Natural killer cell (primary cell): ENCODE results near the gene AKIRIN2. TPM values are rescaled to one million over a fixed set of nuclear protein-coding genes. Genes with fewer than 3 reads are reported as not detected.

Experiments
- ATAC-seq, 3 donors: fragments of 150-1000 bp in 2 of 3; fragments of 200-7000 bp in 1 of 3; cut with Tn5 transposase; 1 replicate in 1 of 3; 2 replicates in 2 of 3; pipeline ENCODE4 v1.10.0; 2021; ENCODE audit warnings: mild to moderate bottlenecking in 2 of 3, moderate library complexity in 2 of 3
- DNase-seq, 2 donors: peaks; one replicate each; pipeline versions ENCODE4 v3.0.0 to v3.0.0-alpha.2; 2013 to 2021; ENCODE audit warnings: mixed read lengths in 1 of 2
- H3K27ac ChIP-seq: one replicate; pipeline ENCODE4 v1.5.1; 2013; ENCODE audit warnings: mild to moderate bottlenecking, low read length
- H3K27me3 ChIP-seq: one replicate; pipeline ENCODE4 v1.6.1; 2013; ENCODE audit warnings: low read length; ENCODE audit not compliant: control insufficient read depth, insufficient read depth
- H3K36me3 ChIP-seq: one replicate; pipeline ENCODE4 v1.6.1; 2013; ENCODE audit warnings: low read length; ENCODE audit not compliant: control insufficient read depth, insufficient read depth
- H3K4me1 ChIP-seq: one replicate; pipeline ENCODE4 v1.6.1; 2013; ENCODE audit warnings: low read length; ENCODE audit not compliant: control insufficient read depth, insufficient read depth
- H3K4me3 ChIP-seq: one replicate; pipeline ENCODE4 v1.5.1; 2013; ENCODE audit warnings: low read length
- H3K9me3 ChIP-seq: one replicate; pipeline ENCODE4 v1.6.1; 2013; ENCODE audit warnings: low read length; ENCODE audit not compliant: control insufficient read depth, insufficient read depth
- H3K27ac Mint-ChIP-seq, 2 donors: one replicate each; pipeline ENCODE4 v1.8.0; 2022; ENCODE audit warnings: mild to moderate bottlenecking in 2 of 2, mixed read lengths in 2 of 2, moderate library complexity in 1 of 2
- H3K27me3 Mint-ChIP-seq, 2 donors: one replicate each; pipeline ENCODE4 v1.8.0; 2022; ENCODE audit warnings: low read depth in 2 of 2, mixed read lengths in 2 of 2
- H3K36me3 Mint-ChIP-seq: one replicate; pipeline ENCODE4 v1.8.0; 2022; ENCODE audit warnings: mixed read lengths
- H3K4me1 Mint-ChIP-seq, 2 donors: one replicate each; pipeline ENCODE4 v1.8.0; 2022; ENCODE audit warnings: mixed read lengths in 2 of 2
- H3K4me3 Mint-ChIP-seq: one replicate; pipeline ENCODE4 v1.8.0; 2022; ENCODE audit warnings: mild to moderate bottlenecking, moderate library complexity, mixed read lengths
- H3K9me3 Mint-ChIP-seq, 2 donors: one replicate each; pipeline ENCODE4 v1.8.0; 2022; ENCODE audit warnings: mixed read lengths in 2 of 2
- CTCF ChIP-seq: fragments of 200-600 bp; IDR thresholded peaks from one replicate; pipeline ENCODE4 v1.8.0; 2022; ENCODE audit warnings: antibody characterized with exemption
- WGBS: methylation state at CpG from one replicate; pipeline ENCODE4 v1.1.7; 2013; ENCODE audit warnings: missing lambda C conversion rate; ENCODE audit not compliant: insufficient coverage; 5-methylcytosine and 5-hydroxymethylcytosine counted together
- intact Hi-C: fragments of 100-400 bp; cut with micrococcal nuclease; formaldehyde crosslinking; loops from one replicate; pipeline ENCODE4 v1.14.2; 2022
- total RNA-seq, 4 donors: library from RNA; stranded (reverse); fragments of 120-200 nt in 1 of 4; gene quantifications; one replicate each; pipeline versions ENCODE4 v1.2.3 to v1.2.4, GENCODE V29; 2013 to 2022

Gene AKIRIN2
- total RNA-seq, 3 donors from 2014 or later (not counting 1 experiment from before 2014, with no cell fraction given), result 102 to 156 (median 108) TPM

DNA sequence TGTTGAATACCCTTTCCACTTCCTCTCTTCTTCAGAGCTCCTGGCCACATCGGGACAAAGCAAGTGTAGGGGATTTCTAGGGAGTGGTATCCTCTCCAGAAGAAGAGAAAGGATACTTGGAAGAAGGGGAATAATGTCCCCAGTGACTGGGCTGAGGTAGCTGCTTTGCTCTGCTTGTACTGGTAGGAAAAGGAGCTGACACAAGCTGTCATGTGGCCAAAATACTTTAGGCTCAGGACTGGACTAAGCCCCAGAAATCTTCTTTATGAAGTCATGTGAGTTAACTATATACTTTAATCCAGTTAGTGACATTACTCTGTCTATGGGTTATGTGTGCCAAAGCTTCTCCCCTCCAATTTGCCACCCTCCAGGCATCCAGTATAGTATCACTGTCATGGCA is 40.5 kb downstream of the AKIRIN2 start:
- ATAC-seq (no peak), DNase-seq (no peak)
- no peaks in the 10 kb centered on the region for H3K36me3 Mint-ChIP-seq
- no peaks in the 10 kb centered on the region for H3K9me3 ChIP-seq
- no peaks in the 10 kb centered on the region for H3K27me3 ChIP-seq
- H3K4me3 ChIP-seq, result no peak overlapping the region
- no peak for TF ChIP-seq CTCF
- no peak overlapping the region for H3K27ac ChIP-seq
- no CpG with 5 or more reads among the region's 1 CpG for WGBS
- H3K9me3 Mint-ChIP-seq, result no peaks in the 10 kb centered on the region
- H3K4me1 ChIP-seq, result no peaks in the 10 kb centered on the region
- no peaks in the 10 kb centered on the region for H3K27me3 Mint-ChIP-seq
- H3K36me3 ChIP-seq, result peaks cover 20% of the 10 kb centered on the region
- no peak overlapping the region for H3K27ac Mint-ChIP-seq
- H3K4me3 Mint-ChIP-seq, result no peak overlapping the region
- intact Hi-C loops, result no loop called here
- H3K4me1 Mint-ChIP-seq, result no peaks in the 10 kb centered on the region

- H3K4me1 ChIP-seq, result no peaks in the 10 kb centered on the region
- H3K4me3 ChIP-seq, result no peak overlapping the region
- H3K27me3 ChIP-seq, result no peaks in the 10 kb centered on the region
- TF ChIP-seq CTCF, result no peak
- WGBS, result no CpG with 5 or more reads among the region's 1 CpG
- Mint-ChIP-seq H3K4me3 (no peak overlapping the region), H3K4me1 (no peaks in the 10 kb centered on the region), H3K36me3 (no peaks in the 10 kb centered on the region), H3K27ac (no peak overlapping the region), H3K9me3 (no peaks in the 10 kb centered on the region), H3K27me3 (no peaks in the 10 kb centered on the region)
- no peak overlapping the region for H3K27ac ChIP-seq
- no peaks in the 10 kb centered on the region for H3K9me3 ChIP-seq
- peaks cover 20% of the 10 kb centered on the region for H3K36me3 ChIP-seq
- no peak for ATAC-seq
- no peak for DNase-seq
- intact Hi-C loops, result no loop called here
Measured at GRCh38 chr6:87661016-87661415, 41.0 kb downstream of the AKIRIN2 start.

- H3K9me3 ChIP-seq, result no peaks in the 10 kb centered on the region
- peaks cover 20% of the 10 kb centered on the region for H3K36me3 ChIP-seq
- TF ChIP-seq CTCF, result no peak
- H3K27me3 Mint-ChIP-seq, result no peaks in the 10 kb centered on the region
- no peaks in the 10 kb centered on the region for H3K4me1 ChIP-seq
- DNase-seq, result no peak
- no peak overlapping the region for H3K4me3 Mint-ChIP-seq
- no peak overlapping the region for H3K4me3 ChIP-seq
- H3K4me1 Mint-ChIP-seq, result no peaks in the 10 kb centered on the region
- intact Hi-C loops, result no loop called here
- H3K27ac ChIP-seq, result no peak overlapping the region
- H3K27ac Mint-ChIP-seq, result no peak overlapping the region
- H3K36me3 Mint-ChIP-seq, result no peaks in the 10 kb centered on the region
- no peaks in the 10 kb centered on the region for H3K27me3 ChIP-seq
- H3K9me3 Mint-ChIP-seq, result no peaks in the 10 kb centered on the region
- no peak for ATAC-seq
Measured at GRCh38 chr6:87660226-87660911, 41.7 kb downstream of the AKIRIN2 start.

DNA sequence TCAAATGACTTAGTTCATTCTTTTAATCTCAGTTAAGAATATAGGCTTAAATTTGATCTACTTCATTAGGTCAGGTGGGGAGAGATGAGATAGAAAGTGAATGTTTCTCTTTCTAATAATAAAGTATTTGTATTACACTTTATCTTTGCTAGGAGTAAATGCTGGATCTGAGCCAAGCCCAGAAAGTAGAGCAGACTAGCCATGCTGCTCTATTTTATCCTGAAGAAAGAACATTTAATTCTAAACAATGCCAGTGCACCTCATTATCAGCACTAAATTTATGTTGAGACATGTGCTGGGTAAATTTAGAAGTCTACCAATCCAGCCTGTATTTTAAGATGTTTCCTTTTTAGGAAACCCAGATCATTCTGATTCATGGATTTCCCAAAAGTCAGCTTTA is 43.5 kb downstream of the AKIRIN2 start:
- H3K27ac Mint-ChIP-seq, result no peak overlapping the region
- peaks cover 6% of the 10 kb centered on the region for H3K36me3 Mint-ChIP-seq
- intact Hi-C loops, result no loop called here
- H3K4me1 Mint-ChIP-seq, result peaks cover 0 to under 1% of the 10 kb centered on the region in 2 donors
- no peaks in the 10 kb centered on the region for H3K9me3 Mint-ChIP-seq
- Histone ChIP-seq H3K4me3 (no peak overlapping the region), H3K9me3 (no peaks in the 10 kb centered on the region), H3K36me3 (peaks cover 19% of the 10 kb centered on the region), H3K27me3 (no peaks in the 10 kb centered on the region), H3K27ac (no peak overlapping the region), H3K4me1 (no peaks in the 10 kb centered on the region)
- no peak for TF ChIP-seq CTCF
- no peak for DNase-seq
- H3K4me3 Mint-ChIP-seq, result no peak overlapping the region
- ATAC-seq, result no peak
- H3K27me3 Mint-ChIP-seq, result no peaks in the 10 kb centered on the region
